K562 (cell line): Measurements from ENCODE around the gene YIPF5. TPM values are rescaled to one million over a fixed set of nuclear protein-coding genes. Genes with fewer than 3 reads are reported as not detected.

Source experiments
- ATAC-seq: fragments of 200-7000 bp; cut with Tn5 transposase; 3 replicates; pipeline ENCODE4 v1.9.1; 2020; ENCODE audit warnings: moderate library complexity
- BruUV-seq: library from RNA; stranded (reverse); fragments of 400-500 nt; replicated peaks from 2 replicates; lab custom pipeline; 2021; lab: Mats Ljungman, UMichigan
- CTCF ChIA-PET: fragments of 300-600 bp; formaldehyde crosslinking; extraction: SDS; loops from one replicate; lab custom pipeline; 2021; ENCODE audit warnings: low intra/inter-chr PET ratio; lab: Yijun Ruan, JAX
- POLR2A ChIA-PET: fragments of 300-600, 350-650 bp; sonication (Branson Sonifier 250); formaldehyde crosslinking; extraction: SDS; loops from one replicate; lab custom pipeline; 2021; ENCODE audit warnings: antibody characterized with exemption, inconsistent platforms; lab: Yijun Ruan, JAX
- DNase-seq, 4 experiments: peaks; one replicate each; pipeline versions ENCODE4 v3.0.0 to v3.0.0-alpha.2; 2011 to 2018; ENCODE audit warnings: low spot score in 3 of 4, mixed read lengths in 3 of 4; ENCODE audit errors: extremely low read depth in 1 of 4
- FAIRE-seq: peaks from 2 replicates; lab custom pipeline; 2011; peaks lifted over from hg19 to GRCh38; lab: Jason Lieb, UNC
- H2AFZ ChIP-seq: 2 replicates; pipeline ENCODE4 v1.6.0; 2011; ENCODE audit warnings: low read depth, low read length, control low read depth, inconsistent platforms
- H3K27ac ChIP-seq: fragments of 200-600 bp; 3 replicates; pipeline ENCODE4 v1.8.0; 2011; ENCODE audit warnings: low read depth, mild to moderate bottlenecking, control low read depth, inconsistent platforms, low read length, moderate library complexity, mixed read lengths; ENCODE audit errors: extremely low read depth
- H3K27me3 ChIP-seq, 2 experiments: fragments of 300-600 bp in 1 of 2; 2 replicates in 1 of 2; 3 replicates in 1 of 2; pipeline versions ENCODE4 v1.6.0 to v1.8.0; 2011; ENCODE audit warnings: inconsistent platforms in 2 of 2, low read length in 2 of 2, mild to moderate bottlenecking in 1 of 2, mixed read lengths in 1 of 2, moderate library complexity in 1 of 2; ENCODE audit not compliant: control insufficient read depth in 2 of 2, insufficient read depth in 2 of 2
- H3K36me3 ChIP-seq: fragments of 300-600 bp; 3 replicates; pipeline ENCODE4 v1.8.0; 2011; ENCODE audit warnings: mild to moderate bottlenecking, low read length, inconsistent platforms; ENCODE audit not compliant: control insufficient read depth, insufficient read depth
- H3K4me1 ChIP-seq, 2 experiments: fragments of 200-600 bp in 1 of 2; replicated peaks in 1 of 2; 2 replicates in 1 of 2; 3 replicates in 1 of 2; pipeline versions ENCODE4 v1.5.1 to v1.8.0; 2011; ENCODE audit warnings: inconsistent platforms in 2 of 2, low read length in 2 of 2, mild to moderate bottlenecking in 1 of 2, mixed read lengths in 1 of 2, moderate library complexity in 1 of 2; ENCODE audit not compliant: control insufficient read depth in 2 of 2, insufficient read depth in 2 of 2
- H3K4me2 ChIP-seq: 2 replicates; pipeline ENCODE4 v1.6.1; 2011; ENCODE audit warnings: low read length, control low read depth, inconsistent platforms, mixed read lengths; ENCODE audit not compliant: insufficient read depth
- H3K4me3 ChIP-seq: fragments of 200-600 bp; sonication (generic), shearing (Covaris generic); 2 replicates; pipeline ENCODE4 v1.5.1; 2016; ENCODE audit warnings: control low read depth, inconsistent platforms
- H3K79me2 ChIP-seq: fragments of 200-600 bp; 3 replicates; pipeline ENCODE4 v1.8.0; 2011; ENCODE audit warnings: low read length, inconsistent platforms; ENCODE audit not compliant: control insufficient read depth, insufficient read depth
- H3K9ac ChIP-seq, 2 experiments: 2 replicates each; pipeline versions ENCODE4 v1.6.0 to v1.6.1; 2011; ENCODE audit warnings: low read depth in 2 of 2, low read length in 2 of 2, control low read depth in 1 of 2, inconsistent platforms in 1 of 2, mild to moderate bottlenecking in 1 of 2, mixed read lengths in 1 of 2; ENCODE audit not compliant: insufficient read depth in 1 of 2
- H3K9me1 ChIP-seq: one replicate; pipeline ENCODE4 v1.6.0; 2011; ENCODE audit warnings: inconsistent platforms, mild to moderate bottlenecking, low read length, moderate library complexity; ENCODE audit not compliant: control insufficient read depth, insufficient read depth
- H3K9me3 ChIP-seq: replicated peaks from 2 replicates; pipeline ENCODE4 v1.5.1; 2011; ENCODE audit warnings: low read depth, low read length, inconsistent platforms; ENCODE audit not compliant: control insufficient read depth, insufficient read depth
- H4K20me1 ChIP-seq: replicated peaks from 2 replicates; pipeline ENCODE4 v1.6.1; 2011; ENCODE audit warnings: low read length, inconsistent platforms, mixed read lengths; ENCODE audit not compliant: control insufficient read depth, insufficient read depth
- HOMEZ ChIP-seq: fragments of 250-450 bp; sonication (Bioruptor Pico); IDR thresholded peaks from 2 replicates; pipeline ENCODE4 v1.4.0; 2020; ENCODE audit warnings: mild to moderate bottlenecking, moderate library complexity
- RAD21 ChIP-seq, 2 experiments: fragments of 250-450 bp in 1 of 2; fragments of 450-650 bp in 1 of 2; sonication (Bioruptor Pico) in 1 of 2; formaldehyde crosslinking in 1 of 2; IDR thresholded peaks in 1 of 2; conservative IDR thresholded peaks in 1 of 2; 2 replicates each; pipeline versions ENCODE4 v1.4.0 to v1.8.0; 2020 to 2022; ENCODE audit warnings: mild to moderate bottlenecking in 2 of 2, moderate library complexity in 1 of 2
- SMC3 ChIP-seq: conservative IDR thresholded peaks from 2 replicates; pipeline ENCODE4 v1.6.1; 2011; ENCODE audit warnings: low read depth, low read length, improper control_type of control experiment; ENCODE audit not compliant: insufficient read depth
- ZNF143 ChIP-seq: sonication (generic); formaldehyde crosslinking; IDR thresholded peaks from 2 replicates; pipeline ENCODE4 v1.9.0; 2022; ENCODE audit warnings: mild to moderate bottlenecking, missing genetic modification reagents
- WGBS: fragments of 100-300 bp; shearing (Covaris generic); methylation state at CpG from one replicate; pipeline ENCODE4 v1.1.6; 2016; ENCODE audit warnings: low coverage, mixed read lengths; ENCODE audit not compliant: insufficient coverage; ENCODE audit errors: missing lambda C conversion rate; 5-methylcytosine and 5-hydroxymethylcytosine counted together
- in situ Hi-C: fragments of 300-500 bp; cut with MboI; formaldehyde crosslinking; loops from 4 replicates; pipeline ENCODE4 v1.15.0; 2018; ENCODE audit warnings: inconsistent platforms, mixed read lengths
- intact Hi-C: fragments of 100-400 bp; cut with micrococcal nuclease; formaldehyde crosslinking; loops from 2 replicates; pipeline ENCODE4 v1.14.2; 2022
- polyA plus RNA-seq, 8 experiments: library from polyadenylated mRNA; depleted of rRNA in 4 of 8; stranded (reverse) in 5 of 8; unstranded in 3 of 8; fragments of >200 nt; fragmentation: Nextera tagmentation in 2 of 8; fragmentation: Illumina TruSeq in 1 of 8; extraction: Ambion mirVana in 2 of 8; extraction: Trizol in 1 of 8; gene quantifications; 2 replicates each; pipeline versions ENCODE4 v1.2.1 to v1.2.3, GENCODE V29; 2011 to 2014; ENCODE audit warnings: inconsistent platforms in 1 of 8, missing spikeins in 1 of 8
- total RNA-seq, 7 experiments: library from RNA; depleted of rRNA in 6 of 7; stranded (reverse); fragments of >200 nt in 6 of 7; fragmentation: Illumina TruSeq in 2 of 7; extraction: Trizol in 2 of 7; gene quantifications; 2 replicates each; pipeline versions ENCODE4 v1.2.1 to v1.2.3, GENCODE V29; 2011 to 2021; ENCODE audit warnings: low replicate concordance in 1 of 7
- TF ChIP-seq, protein P1 (sequence below), 3 experiments: IDR thresholded peaks in 2 of 3; conservative IDR thresholded peaks in 1 of 3; 2 replicates each; pipeline ENCODE4 v1.5.1; 2011 to 2012; ENCODE audit warnings: low read length in 3 of 3, mild to moderate bottlenecking in 3 of 3, control low read depth in 2 of 3, improper control_type of control experiment in 1 of 3, inconsistent platforms in 1 of 3, low read depth in 1 of 3, mixed read lengths in 1 of 3, moderate library complexity in 1 of 3; ENCODE audit not compliant: insufficient read depth in 2 of 3

YIPF5 gene
- total and polyA plus RNA-seq, 9 of the 15 experiments (the other 6 are each of a cell fraction or from before 2014, with no cell fraction given) = 12.1 to 52.9 (median 33.7) TPM

GRCh38 chr5:144183254-144183889, 12.9 kb upstream of the YIPF5 start:
- no peaks in the 10 kb centered on the region for H4K20me1 ChIP-seq
- no peaks in the 10 kb centered on the region for H3K27me3 ChIP-seq
- H3K36me3 ChIP-seq = no peaks in the 10 kb centered on the region
- 0 out of 3 replicates have a peak, but pooled peaks have one; percentile 35 for ATAC-seq
- ChIA-PET POLR2A (no interaction called here), CTCF (interaction anchor here (0.7 kb wide), 1 partner anchor 215 kb away, joined by 3 read pairs; no protein-coding TSS in a partner anchor)
- no peaks in the 10 kb centered on the region for H3K9me1 ChIP-seq
- BruUV-seq = no TSS peak
- no peaks in the 10 kb centered on the region for H3K9me3 ChIP-seq
- no peak overlapping the region for H3K27ac ChIP-seq
- H3K79me2 ChIP-seq = no peaks in the 10 kb centered on the region
- no peak overlapping the region for H2AFZ ChIP-seq
- DNase-seq = peak; percentile 14 to 22 (median 18)
- intact Hi-C loops (loop anchor here (10.0 kb wide), 1 partner anchor 1169 kb away; no protein-coding TSS in a partner anchor), in situ Hi-C loops (no loop called here)
- TF ChIP-seq HOMEZ (CRISPR knock-in tag) (no peak), RAD21 (CRISPR knock-in tag; conservative IDR thresholded peaks at IDR 0.05 in 1 of 2, IDR thresholded peaks at IDR 0.05 in 1 of 2) (peak; percentile 47 to 63), ZNF143 (CRISPR knock-in tag) (no peak), SMC3 (0 out of 2 replicates have a peak, but pooled peaks have one; percentile 23)
- TF ChIP-seq, protein P1, sequence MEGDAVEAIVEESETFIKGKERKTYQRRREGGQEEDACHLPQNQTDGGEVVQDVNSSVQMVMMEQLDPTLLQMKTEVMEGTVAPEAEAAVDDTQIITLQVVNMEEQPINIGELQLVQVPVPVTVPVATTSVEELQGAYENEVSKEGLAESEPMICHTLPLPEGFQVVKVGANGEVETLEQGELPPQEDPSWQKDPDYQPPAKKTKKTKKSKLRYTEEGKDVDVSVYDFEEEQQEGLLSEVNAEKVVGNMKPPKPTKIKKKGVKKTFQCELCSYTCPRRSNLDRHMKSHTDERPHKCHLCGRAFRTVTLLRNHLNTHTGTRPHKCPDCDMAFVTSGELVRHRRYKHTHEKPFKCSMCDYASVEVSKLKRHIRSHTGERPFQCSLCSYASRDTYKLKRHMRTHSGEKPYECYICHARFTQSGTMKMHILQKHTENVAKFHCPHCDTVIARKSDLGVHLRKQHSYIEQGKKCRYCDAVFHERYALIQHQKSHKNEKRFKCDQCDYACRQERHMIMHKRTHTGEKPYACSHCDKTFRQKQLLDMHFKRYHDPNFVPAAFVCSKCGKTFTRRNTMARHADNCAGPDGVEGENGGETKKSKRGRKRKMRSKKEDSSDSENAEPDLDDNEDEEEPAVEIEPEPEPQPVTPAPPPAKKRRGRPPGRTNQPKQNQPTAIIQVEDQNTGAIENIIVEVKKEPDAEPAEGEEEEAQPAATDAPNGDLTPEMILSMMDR (IDR thresholded peaks at IDR 0.05 in 2 of 3, conservative IDR thresholded peaks at IDR 0.05 in 1 of 3; ENCODE audit: insufficient read depth in 2 of 3, low read depth in 1 of 3, low read length in 3 of 3) = peak; percentile 21 to 67 (median 53); a peak in 5 of 6 replicates
- FAIRE-seq = peak; percentile 56
- no peak overlapping the region for H3K4me3 ChIP-seq
- no peak overlapping the region for H3K9ac ChIP-seq
- H3K4me2 ChIP-seq = no peak overlapping the region
- H3K4me1 ChIP-seq = no peaks in the 10 kb centered on the region
- 0% methylated on average over 4 of the region's 4 CpGs for WGBS
